Dermis blood vessel endothelial cell (primary cell): ENCODE results near the gene GUCA1A. TPM values are rescaled to one million over a fixed set of nuclear protein-coding genes. Genes with fewer than 3 reads are reported as not detected.

Experiments
- DNase-seq: peaks from one replicate; pipeline ENCODE4 v3.0.0; 2010
- total RNA-seq: library from RNA; depleted of rRNA; stranded (reverse); fragments of >200 nt; gene quantifications from 2 replicates; pipeline ENCODE4 v1.2.3, GENCODE V29; 2014

GUCA1A gene
- not detected in 2 replicates for total RNA-seq

DNA sequence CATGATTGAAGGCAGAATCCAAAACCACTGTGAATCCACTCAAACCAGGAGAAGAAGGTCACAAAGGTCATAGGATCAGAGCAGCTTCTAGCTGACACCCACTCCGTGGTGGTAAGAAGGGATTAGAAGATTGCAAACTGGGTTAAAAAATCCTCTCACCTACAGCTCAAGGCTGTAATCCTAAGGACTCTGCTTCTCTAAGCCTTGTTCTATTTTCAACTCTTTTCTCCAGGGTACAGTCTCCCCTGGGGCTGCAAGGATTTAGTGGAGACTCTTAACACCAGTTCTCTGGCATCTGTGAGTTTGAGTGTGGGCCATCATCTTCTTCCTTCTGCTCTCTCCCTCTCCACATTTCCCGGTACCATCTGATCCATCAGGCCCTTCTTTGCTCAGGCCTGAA lies at the start of gene GUCA1A:
Gene GUCA1A, plus strand, starts transcription at position 264 of the 400 bp plus-strand sequence. CDS start 250 bp downstream, outside the sequence.
- no peak for DNase-seq

DNA sequence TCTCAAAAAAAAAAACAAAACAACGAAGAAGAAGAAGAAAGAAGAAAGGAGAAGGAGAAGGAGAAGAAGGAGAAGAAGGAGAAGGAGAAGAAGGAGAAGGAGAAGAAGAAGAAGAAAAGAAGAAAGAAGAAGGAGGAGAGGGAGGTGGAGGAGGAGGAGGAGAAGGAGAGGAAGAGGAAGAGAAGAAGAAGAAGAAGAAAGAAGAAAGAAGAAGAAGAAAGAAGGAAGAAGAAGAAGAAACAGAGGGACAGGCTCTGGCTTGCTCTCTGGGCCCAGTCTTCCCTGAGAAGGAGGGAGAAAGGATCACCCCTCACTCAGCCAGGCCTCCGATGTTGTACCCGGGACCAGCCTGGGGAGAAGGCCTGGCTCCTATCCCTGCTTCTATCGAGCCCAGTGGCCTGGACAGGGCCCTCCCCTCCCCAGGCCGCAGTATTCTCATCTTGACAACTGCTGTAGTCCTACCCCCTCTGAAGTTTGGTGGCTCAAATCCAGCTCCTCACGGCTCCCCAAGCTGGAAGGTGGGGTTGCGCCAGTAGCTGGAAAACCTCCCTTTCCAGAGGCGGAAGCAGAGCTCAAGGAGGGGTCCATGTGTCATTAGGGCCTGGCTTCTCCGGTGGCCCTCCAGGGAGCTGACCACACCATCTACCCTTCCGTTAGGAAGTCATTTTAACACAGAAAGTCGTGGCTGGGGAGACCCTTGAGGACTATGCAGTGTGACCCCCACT lies 49.6 kb upstream of the GUCA1A start:
- no peak for DNase-seq

DNA sequence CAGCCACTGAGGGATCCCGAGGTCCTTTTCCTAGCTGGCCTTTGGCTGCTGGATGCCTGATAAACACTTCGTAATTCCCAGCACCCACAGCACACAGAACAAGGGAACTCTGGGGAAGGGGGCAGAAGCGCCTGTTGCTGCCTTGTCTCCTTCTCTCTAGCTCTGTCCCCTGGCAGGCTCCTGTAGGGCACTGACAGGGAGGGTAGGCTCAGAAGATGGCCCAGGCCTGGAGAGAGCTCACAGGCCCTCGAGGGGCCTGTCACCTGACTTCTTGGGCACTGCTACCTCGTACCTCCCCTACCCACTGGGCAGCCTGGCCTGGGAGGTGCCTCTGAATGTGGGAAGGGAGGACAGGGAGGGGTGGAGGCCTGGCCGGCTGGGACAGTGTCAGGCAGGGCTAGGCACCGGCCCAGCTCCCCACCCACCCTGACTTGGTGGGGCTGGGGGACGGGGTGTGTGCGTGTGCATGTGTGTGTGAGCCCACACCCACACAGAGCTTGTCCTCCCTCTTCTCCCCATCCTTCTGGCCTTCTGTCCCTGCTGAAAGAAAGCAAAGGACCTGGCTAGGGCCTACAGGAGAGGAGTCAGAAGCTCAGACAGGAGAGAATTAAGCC lies 48.8 kb upstream of the GUCA1A start:
- no peak for DNase-seq

DNA sequence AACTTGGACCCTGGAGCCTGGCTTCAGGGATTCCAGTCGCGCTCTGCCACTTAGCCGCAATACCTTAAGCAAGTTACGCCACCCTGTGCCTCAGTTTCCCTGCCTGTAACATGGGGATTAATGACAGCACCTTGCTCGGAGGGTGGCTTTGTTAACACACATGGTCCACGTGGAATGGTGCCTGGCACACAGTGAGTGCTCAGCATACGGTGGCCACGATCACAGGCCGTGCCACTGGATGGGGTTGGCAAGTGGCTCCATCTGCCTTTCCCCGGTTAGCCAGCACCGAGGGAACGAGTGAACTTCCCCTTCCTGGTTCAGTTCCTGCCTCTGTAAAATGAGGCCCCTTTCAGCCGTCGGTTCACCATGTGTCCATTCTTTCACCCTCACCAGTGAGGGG lies 47.9 kb upstream of the GUCA1A start:
- DNase-seq, result no peak

DNA sequence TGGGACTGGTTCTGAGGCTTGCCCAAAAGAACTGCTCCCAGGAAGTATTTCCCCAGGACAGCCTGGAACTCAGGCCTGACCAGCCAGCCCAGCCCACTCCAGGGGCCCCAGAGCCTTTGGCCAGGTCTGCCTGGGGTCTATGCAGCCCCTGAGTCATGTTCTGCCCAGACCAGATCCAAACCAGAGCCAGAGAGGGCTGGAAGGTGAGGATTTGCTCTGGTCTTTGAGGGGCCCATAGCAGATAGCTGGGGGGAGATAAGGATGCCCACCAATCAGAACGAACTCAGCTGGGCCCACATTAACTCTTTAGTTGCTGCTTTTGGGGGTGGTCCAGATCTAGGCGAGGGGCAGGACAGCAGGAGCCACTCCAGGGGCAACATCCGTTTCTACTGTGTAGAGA lies 47.5 kb upstream of the GUCA1A start:
- no peak for DNase-seq

DNA sequence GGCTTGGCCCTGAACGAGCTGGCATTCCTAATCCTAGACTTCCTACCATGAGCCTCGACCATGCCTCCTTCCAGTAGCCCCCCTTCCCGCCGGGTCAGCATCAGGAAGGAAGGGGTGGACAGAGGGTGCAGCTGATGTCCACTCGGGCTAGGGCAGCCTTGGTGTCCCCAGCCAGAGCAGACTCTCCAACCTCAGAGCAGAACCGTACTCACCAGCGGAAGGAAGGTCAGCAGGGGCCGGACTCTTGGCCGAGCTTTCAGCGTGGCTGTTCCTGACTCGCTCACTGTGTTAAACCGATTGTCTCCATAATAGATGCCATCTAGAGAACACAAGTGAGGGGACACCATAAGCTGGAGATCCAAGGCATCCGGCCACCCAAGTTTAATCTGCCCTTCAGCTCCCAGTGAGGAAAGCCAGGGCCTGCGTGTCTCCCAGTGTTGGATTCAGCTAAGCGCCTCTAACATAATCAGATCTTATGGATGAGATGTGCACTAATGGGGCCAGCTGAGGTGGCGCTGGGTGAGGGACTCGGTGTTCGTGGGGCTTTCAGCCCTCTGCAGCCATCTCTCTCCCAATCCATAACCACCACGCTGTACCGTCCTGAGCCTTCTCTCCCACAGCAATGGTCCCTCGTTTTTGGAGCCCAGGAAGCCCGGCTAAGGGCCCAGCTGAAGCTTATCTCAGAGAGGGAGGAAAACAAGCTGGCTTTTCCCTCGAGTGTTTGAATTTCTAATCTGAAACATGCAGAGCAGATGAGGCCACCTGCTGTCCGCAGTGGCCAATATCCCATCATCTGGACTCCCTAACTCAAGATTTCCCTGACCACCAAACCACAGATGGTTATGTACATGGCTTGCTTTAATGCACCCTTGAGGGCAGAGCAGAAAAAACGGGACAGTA lies 44.5 kb upstream of the GUCA1A start:
- peak; percentile 57 for DNase-seq

DNA sequence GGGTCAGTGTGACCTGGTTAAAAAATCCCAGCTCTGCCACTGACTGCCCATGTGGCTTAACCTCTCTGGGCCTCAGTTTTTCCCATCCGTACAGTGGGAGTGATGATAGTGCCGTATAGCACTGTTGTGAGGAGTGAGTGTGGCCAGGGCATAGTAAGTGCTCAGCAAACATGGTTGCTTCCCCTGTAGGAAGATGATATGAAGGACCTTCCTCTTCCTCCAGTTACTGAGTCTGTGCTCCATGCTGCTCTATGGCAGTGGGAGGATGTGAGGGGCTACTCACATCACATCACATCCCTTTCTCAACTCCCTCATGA lies 43.8 kb upstream of the GUCA1A start:
- no peak for DNase-seq

DNA sequence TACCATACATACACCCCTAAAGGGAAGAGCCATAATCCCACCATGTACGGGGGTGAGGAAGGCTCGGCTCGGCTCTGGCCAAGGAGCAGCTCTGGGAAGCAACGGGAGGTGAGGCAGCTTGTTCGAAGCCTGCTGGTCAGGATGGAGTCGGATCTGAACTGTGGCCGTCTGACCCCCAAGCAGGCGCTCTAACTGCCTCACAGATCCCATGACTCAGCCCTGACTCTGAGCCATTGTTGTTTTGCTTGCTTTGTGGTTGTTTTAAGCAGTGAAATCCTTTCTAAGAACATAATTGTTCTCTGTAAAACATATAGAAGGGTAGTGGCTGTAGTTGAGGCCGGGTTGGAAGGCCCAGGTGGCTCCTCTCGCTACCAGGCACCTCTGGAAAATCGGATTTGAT lies 41.6 kb upstream of the GUCA1A start:
- peak; percentile 85 for DNase-seq

DNA sequence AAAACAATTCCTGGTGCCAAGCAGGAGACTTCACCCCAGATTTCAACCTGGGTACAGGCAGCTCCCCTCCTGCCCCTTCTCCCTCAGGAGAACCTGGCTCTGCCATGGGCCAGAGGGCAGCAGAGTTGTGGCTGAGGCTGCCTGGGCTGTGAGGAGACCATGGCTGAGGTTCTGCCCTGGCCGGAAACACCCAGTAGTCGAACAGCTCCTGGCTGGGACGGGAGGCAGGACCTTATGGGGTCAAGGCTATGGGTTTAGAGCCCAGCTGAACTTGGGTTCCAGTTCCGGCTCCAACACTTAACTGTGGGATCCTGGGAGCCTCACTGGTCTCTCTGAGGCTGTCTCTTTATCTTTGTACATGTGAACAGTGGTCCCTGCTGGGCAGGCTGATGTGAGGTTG lies 39.2 kb upstream of the GUCA1A start:
- no peak for DNase-seq

DNA sequence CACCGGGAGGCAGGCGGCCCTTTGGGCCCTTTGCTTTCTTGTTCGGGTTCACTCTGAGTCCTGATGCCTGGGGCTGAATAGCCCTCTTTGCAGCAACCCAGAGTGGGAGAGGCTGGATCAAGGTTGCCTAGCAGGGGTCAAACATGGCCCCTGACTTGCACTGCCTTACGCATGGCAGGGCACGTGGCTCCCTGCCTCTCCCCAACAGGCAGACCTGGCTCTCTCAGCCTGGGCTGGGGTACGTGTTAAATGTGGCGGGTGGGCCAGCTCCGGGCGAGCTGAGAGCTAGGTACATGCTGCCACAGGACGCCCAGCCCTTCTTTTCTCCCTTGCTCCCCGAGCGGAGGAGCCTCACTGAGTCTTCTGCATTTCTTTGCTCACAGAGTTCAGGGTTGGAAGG lies 38.0 kb upstream of the GUCA1A start:
- no peak for DNase-seq

DNA sequence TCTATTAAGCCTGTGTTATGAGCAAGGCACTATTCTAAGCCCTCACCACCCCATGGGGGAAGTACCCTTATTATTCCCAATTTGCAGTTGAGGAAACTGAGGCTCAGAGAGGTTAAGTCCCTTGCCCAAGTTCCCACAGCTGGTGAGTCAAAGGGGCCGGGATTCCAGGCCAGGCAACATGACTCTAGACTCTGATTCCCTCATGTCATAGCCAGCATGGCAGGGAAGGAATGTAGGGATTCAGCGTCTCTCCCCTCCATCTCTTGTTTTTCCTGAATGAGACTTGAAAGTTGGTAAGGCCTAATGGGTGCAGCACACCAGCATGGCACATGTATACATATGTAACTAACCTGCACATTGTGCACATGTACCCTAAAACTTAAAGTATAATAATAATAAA lies 37.4 kb upstream of the GUCA1A start:
- DNase-seq, result no peak

DNA sequence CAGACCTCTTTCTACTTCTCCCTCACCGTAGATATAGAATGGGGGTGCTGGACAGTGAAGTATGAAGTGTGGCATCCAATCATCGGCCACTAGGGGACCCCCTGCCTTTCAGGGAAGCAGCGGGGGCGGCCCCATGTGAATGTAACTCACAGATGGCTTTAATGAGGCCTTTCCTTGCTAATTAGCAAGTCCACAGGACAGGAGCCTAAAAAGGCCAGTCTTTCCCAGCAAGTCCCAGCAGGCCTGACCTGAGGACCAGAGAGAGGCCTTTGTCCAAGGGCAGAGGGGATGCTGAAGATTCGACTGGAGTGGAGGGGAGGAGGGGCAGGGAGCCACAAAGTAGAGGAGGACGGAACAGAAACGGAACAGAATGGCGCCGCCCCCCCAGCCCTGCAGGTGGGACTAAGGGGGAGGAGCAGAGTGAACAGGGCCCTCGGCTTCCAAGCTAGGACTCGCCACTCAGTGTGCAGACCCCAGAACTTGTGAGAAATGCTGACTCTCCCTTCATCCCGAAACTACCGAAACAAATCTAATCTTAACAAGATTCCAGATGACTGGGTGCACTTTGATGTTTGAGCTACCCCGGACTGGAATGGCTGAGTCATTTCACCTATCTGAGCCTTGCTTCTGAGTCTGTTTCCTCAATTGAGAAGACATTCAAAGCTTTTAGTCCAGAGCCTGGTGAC lies 36.5 kb upstream of the GUCA1A start:
- DNase-seq, result peak; percentile 72

DNA sequence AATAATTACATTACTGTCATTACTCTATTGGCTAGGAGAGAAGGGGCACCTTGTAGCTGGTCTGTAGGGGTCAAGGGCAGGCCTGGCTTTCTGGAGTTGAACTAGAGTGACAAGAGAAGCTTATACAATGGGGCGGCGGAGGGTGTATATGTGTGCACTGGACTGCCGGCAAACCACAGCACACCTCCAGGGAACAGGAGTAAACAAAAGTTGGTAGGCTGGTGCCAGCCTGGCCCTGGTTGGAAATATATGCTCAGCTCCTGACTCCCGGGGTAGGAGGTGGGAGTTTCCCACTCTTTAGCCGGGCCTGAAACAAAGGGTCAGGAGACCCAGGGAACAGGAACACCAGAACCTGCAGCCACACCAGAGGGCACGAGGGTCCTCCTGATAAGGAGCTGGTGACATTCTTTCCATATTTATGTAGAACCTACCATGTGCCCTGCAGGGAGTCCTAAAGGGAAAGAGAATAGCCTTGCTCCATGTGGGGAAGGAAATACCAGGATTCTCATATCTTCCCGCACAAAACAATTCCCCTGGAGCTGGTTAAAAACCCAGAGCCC lies 35.9 kb upstream of the GUCA1A start:
- peak; percentile 63 for DNase-seq

DNA sequence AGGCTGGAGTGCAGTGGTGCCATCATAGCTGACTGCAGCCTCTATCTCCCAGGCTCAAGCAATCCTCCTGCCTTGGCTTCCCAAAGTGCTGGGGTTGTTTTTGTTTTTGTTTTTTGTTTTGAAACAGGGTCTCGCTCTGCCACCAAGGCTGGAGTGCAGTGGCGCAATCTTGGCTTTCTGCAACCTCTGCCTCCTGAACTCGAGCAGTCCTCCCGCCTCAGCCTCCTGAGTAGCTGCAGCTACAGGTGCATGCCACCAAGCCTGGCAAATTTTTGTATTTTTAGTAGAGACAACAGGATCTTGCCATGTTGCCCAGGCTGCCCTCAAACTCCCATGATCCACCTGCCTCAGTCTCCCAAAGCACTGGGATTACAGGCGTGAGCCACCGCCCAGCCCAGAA lies 35.0 kb upstream of the GUCA1A start:
- DNase-seq, result no peak

DNA sequence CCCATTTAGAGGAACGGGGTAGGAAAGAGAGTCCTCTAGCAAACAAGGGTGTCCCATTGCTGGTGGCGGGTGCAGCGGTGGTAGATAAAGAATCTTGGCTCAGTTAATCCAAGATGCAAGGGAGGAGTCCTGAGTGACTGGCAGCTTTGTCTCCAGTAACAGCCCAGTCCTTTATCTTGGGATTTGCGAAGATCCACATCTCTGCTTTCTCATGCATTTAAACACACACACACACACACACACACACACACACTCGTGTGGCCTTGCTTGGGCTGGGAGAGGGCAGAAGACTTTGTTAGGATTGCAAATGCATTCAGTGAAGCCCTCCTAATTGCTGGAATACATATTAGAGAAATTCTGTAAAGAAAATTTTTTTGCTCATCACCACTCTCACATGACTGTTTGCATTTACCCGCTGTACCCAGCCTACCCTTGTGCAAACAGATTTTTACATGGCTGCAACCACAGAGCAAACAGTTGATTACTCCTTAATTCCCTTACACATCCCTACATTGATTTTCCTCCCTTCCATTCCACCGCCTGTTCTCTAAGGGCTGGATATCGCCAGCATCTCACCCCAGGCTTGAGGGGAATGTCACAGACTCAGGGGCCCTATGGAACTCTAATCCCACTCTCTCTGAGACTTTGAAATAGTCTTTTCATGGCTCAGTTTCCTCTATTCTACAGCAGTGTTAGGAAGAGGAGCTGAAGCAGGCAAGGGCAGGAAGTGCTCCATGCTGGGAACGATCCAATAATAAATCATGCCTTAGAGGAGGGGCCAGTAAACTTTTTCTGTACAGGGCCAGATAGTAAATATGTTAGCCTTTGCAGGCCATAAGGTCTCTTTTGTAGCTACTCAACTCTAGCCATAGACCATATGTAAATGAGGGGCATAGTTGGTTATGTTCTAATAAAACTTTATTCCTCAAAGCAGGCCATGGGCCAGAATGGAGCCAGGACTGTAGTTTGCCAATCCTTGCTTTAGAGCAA lies 34.2 kb upstream of the GUCA1A start:
- DNase-seq, result peak; percentile 46

DNA sequence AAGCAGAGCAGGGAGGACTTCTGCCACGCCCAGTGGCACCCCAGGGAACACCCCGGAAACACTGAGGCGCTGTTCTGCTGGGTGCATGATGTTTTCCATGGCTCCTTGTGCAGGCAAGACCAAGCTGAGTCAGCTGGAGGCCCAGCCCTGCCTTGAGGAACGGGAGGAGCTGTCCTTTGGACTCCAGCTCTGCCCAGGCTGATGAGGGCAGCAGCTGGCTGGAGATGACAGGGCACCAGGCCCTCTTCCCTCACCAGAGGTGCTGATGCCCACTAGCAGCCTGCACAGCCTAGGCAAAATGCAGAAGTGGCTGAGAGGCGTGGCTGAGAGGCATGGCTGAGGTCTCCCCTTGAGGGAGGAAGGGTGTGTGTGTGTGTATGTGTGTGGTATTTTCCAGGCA lies 33.1 kb upstream of the GUCA1A start:
- no peak for DNase-seq

DNA sequence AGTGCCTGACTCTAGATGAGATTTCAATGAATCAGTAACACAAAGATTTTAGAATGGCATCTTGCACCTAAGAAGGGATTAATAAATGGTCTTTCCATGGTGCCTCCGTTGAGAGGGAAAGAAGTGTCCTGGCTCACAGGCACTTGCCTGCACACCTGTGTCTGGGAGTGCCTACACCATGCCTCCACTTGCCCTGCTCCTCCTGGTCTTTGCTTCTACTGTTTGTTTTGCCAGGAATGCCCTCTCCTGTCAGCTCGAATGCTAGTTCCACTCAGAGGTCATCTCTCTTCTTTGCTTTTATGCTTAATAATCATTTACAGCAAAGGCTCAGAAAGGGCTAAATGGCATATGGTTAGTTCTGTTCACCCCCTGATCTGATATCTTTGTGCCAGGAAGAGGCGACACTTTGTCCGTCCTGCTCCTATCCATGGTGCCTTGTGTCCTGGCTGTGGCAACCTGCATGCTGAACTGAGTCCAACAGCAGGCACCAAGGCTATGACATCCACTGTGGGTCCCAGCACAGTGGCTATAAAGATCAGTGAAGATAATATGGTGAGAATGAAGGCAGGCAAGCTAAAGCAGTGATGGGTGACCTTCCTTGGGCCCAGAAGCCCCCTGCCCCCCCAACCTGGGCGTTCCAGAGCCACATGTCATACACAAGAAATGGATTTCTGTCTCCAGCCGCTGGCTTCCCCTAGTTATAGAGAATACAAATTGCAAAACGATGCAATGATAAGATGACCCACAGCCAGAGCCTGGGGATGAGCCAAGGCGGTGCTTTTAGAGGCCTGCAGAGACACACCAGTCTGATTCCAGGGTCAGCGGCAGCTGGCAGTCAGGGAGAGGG lies 32.2 kb upstream of the GUCA1A start:
- DNase-seq, result no peak

DNA sequence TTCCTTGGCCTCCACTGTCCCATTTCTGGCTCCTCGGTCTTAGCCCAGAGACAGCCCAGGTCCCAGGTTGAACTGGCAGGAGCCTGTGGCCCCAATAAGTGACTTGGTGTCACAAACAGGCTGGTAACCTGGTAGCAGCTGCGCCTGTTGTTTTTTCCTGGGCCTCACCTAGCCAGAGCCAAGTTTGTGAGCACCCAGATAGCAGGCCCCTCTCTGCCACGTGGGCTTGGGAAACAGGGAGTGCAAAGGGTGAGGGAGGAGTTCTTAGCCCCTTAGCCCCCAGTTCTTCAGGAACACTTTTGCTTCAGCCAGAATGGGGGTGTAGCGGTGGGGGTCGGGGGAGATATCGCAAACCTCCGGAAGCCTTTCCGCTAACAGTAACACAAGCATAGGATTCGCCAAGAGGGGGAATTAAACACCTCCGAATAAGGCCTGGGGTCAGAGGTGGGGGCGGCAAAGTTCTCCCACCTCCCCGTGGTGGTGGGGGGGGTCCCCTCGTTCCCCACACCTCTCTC lies 31.5 kb upstream of the GUCA1A start:
- no peak for DNase-seq

DNA sequence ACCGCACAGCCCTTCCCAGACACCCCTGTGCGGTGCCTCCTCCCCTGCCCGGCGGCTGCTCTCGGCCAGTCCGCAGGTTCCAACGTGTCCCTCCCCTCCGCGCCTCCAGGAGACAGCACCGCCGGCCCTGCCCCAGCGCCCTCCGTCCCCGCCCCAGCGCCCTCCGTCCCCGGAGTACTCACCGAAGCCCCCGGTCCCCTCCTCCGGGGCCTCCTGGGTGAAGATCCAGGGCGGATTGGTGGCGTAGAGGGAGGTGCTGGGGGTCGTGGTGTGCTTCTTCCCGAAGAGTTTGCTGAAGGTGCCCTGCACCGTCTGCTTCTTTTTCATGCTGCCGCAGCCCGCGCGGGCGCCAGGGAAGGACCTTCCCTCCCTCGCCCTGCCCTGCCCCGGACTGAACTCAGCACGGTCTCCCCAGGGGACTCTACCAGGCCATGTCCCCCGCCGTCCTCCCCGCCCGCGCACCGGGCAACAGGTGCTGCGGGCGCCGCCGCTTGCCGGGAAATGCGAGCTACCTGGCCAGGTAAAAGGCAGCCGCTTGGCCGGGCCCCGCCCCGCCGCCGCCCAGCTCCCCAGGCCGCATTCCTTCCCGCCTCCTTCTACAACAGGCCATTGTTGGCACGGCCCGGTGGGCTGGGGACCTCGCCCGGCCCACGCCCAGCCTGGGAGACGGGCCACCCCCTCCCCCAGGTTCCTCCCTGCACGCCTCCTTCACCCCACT lies 30.9 kb upstream of the GUCA1A start, which contains the start of gene C6orf132:
Gene C6orf132, minus strand, starts transcription at position 503 of the 718 bp plus-strand sequence. Its CDS starts 176 bp downstream, at position 327.
- peak; percentile 19 for DNase-seq
